Small intestine (tissue), 7 donors: Measurements from ENCODE around the gene RHD. TPM values are rescaled to one million over a fixed set of nuclear protein-coding genes. Genes with fewer than 3 reads are reported as not detected.
A peak's percentile ranks its signal among the peaks of the same experiment; 100 is the strongest.
"Not testable (repeated sequence)": the region's sequence is repeated elsewhere in the genome, so short reads cannot be mapped to it uniquely, and the experiment has no call there.

Experiments
- DNase-seq, 2 donors: peaks; one replicate each; pipeline versions ENCODE4 v3.0.0 to v3.0.0-alpha.2; 2013
- FAIRE-seq: peaks from 2 replicates; lab custom pipeline; 2012; peaks lifted over from hg19 to GRCh38; lab: Jason Lieb, UNC
- H3K27ac ChIP-seq, 3 donors: one replicate each; pipeline ENCODE4 v1.5.1; 2013; ENCODE audit warnings: low read length in 2 of 3, mild to moderate bottlenecking in 2 of 3, control low read depth in 1 of 3, inconsistent platforms in 1 of 3, low read depth in 1 of 3, moderate library complexity in 1 of 3
- H3K27me3 ChIP-seq, 3 donors: one replicate each; pipeline ENCODE4 v1.6.1; 2013; ENCODE audit warnings: low read length in 3 of 3, inconsistent platforms in 1 of 3; ENCODE audit not compliant: control insufficient read depth in 3 of 3, insufficient read depth in 3 of 3
- H3K36me3 ChIP-seq, 3 donors: one replicate each; pipeline ENCODE4 v1.6.1; 2013; ENCODE audit warnings: low read length in 3 of 3, inconsistent platforms in 1 of 3, low read depth in 1 of 3, mild to moderate bottlenecking in 1 of 3, moderate library complexity in 1 of 3; ENCODE audit not compliant: control insufficient read depth in 3 of 3, insufficient read depth in 2 of 3
- H3K4me1 ChIP-seq, 3 donors: one replicate each; pipeline ENCODE4 v1.6.1; 2013; ENCODE audit warnings: low read length in 2 of 3, inconsistent platforms in 1 of 3, low read depth in 1 of 3, mild to moderate bottlenecking in 1 of 3, moderate library complexity in 1 of 3; ENCODE audit not compliant: control insufficient read depth in 3 of 3, insufficient read depth in 2 of 3
- H3K4me3 ChIP-seq, 3 donors: one replicate each; pipeline ENCODE4 v1.5.1; 2013; ENCODE audit warnings: low read length in 3 of 3, control low read depth in 1 of 3, inconsistent platforms in 1 of 3, low read depth in 1 of 3, mild to moderate bottlenecking in 1 of 3, moderate library complexity in 1 of 3
- H3K9me3 ChIP-seq, 2 donors: one replicate each; pipeline ENCODE4 v1.6.1; 2013; ENCODE audit warnings: low read depth in 1 of 2, low read length in 1 of 2; ENCODE audit not compliant: control insufficient read depth in 2 of 2, insufficient read depth in 1 of 2
- WGBS, 3 donors: extraction: QIAGEN DNeasy Blood & Tissue Kit; methylation state at CpG; one replicate each; pipeline ENCODE4 v1.1.7; 2013; 5-methylcytosine and 5-hydroxymethylcytosine counted together
- polyA plus RNA-seq, 4 donors: library from polyadenylated mRNA; stranded (reverse) in 3 of 4; unstranded in 1 of 4; fragments of 200-250 nt in 3 of 4; fragments of 120-200 nt in 1 of 4; gene quantifications; one replicate each; pipeline versions ENCODE4 v1.2.1 to v1.2.3, GENCODE V29; 2013
- donor health status: healthy with polysubstance abuse.
- donor health status: control.
- donor health status: control.
- donor health status: Bipolar disorder and iron deficiency.
- donor health status: healthy.

The RHD gene
- polyA plus RNA-seq, 4 donors = 0.93 TPM; not detected in 3

DNA sequence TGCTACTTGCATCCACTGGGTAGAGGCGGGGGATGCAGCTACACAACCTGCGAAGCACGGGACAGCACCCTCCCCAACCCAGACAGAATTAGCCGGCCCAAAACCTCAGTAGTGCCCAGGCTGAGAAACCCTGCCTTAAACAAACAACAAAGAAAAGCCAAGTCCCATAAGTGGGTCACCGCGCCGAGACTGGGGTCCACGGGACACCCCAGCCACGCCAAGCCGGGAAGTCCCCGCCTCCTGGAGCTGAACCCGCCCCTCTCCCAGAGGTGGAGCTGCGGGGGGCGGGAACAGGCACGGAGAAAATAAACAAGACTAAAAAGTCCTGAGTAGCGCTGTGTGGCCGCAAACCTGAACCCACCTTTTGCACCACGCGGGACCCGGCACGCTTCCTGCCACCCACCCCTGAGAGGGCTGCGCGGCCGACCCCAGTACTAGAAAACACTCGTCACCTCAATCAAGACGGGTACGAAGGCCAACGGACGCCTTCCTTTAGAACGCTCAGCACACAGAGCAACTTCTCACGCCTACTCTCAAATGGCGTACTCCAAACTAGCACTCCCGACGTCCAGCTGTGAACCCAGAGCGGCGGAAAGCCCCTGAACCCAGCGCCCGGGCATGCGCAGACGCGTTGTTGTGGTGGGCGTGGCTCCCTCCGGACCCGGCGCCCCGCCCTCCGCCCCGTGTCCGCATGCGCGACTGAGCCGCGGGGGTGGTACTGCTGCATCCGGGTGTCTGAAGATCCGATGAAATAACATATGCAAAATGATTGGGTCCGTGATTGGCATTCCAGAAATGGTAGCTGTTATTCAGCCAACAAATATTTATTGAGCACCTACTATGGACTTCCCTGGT is 4.8 kb upstream of the RHD start:
- not testable (repeated sequence) for FAIRE-seq, H3K9me3 ChIP-seq, H3K36me3 ChIP-seq, H3K4me1 ChIP-seq, H3K27me3 ChIP-seq
- WGBS, 3 donors = 0% methylated on average over 21 to 43 of the region's 56 CpGs
- peak; percentile 63 to 86 for DNase-seq
- Histone ChIP-seq H3K4me3 (peak overlapping the region; percentile 25 to 50 (median 49)), H3K27ac (peak overlapping the region; percentile 51 to 91 (median 73))

- not testable (repeated sequence) for H3K9me3 ChIP-seq, H3K36me3 ChIP-seq, H3K27me3 ChIP-seq, DNase-seq, FAIRE-seq, H3K4me1 ChIP-seq
- peak overlapping the region in 1 of 3 donors; percentile 91 for H3K27ac ChIP-seq
- H3K4me3 ChIP-seq = peak overlapping the region in 1 of 3 donors; percentile 31
- 33 to 41% (median 36%) methylated on average over 13 to 14 of the region's 14 CpGs for WGBS, 3 donors
These were observed 4.1 kb upstream of the RHD start for GRCh38 chr1:25268143-25268760.

GRCh38 chr1:25275648-25276047 is 3.3 kb downstream of the RHD start:
- DNase-seq, H3K4me1 ChIP-seq, H3K9me3 ChIP-seq, FAIRE-seq, H3K36me3 ChIP-seq, H3K27me3 ChIP-seq, H3K27ac ChIP-seq, H3K4me3 ChIP-seq: not testable (repeated sequence)
- 61 to 83% (median 73%) methylated on average over 4 of the region's 4 CpGs for WGBS, 3 donors

DNA sequence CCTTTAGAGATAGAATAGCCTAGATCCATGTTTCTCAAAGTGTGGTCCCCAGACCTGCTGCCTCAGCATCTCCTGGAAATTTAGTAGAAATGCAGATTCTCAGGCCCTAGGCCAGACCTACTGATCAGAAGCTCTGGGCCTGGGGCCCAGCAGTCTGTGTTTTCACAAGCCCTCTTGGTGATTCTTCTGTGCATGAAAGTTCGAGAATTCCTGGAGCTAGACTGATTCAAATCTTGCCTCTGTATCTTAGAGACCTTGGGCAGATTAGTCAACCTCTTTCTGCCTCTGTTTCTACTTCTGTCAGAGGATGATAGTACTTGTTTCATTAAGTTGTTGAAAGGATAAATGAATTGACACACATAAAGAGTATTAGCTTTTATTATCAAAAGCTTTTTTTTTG is 5.0 kb downstream of the RHD start:
- not testable (repeated sequence) for H3K36me3 ChIP-seq, H3K27ac ChIP-seq, H3K27me3 ChIP-seq, H3K9me3 ChIP-seq, H3K4me3 ChIP-seq, H3K4me1 ChIP-seq, FAIRE-seq, DNase-seq
- 77 to 81% (median 78%) methylated on average over 1 of the region's 1 CpG for WGBS, 3 donors

- not testable (repeated sequence) for H3K4me3 ChIP-seq, H3K36me3 ChIP-seq, DNase-seq, H3K27me3 ChIP-seq, H3K27ac ChIP-seq, H3K9me3 ChIP-seq, FAIRE-seq, H3K4me1 ChIP-seq
- 41 to 71% (median 58%) methylated on average over 2 of the region's 2 CpGs for WGBS, 3 donors
These were observed 6.0 kb downstream of the RHD start for GRCh38 chr1:25278358-25278757.

DNA sequence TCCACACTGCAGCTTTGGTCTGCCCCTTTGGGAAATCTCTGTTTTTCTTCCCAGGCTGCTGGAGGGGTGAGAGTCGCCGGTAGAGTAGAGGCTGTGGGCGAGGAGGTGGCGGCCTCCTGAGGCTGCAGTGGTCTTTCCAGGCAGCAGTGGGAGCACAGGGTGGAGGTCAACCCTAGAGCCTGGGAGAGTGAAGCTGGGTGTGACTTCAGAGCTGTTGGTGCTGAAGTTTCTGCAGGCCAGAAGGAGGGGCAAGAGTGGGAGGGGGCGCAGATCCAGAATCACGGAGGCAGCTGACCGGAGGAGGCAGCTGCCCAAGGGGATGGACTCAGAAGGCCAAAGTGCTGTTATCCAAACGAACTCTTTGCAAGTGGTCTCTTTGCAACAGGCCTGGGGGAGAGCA is 6.5 kb downstream of the RHD start:
- H3K27me3 ChIP-seq, H3K4me1 ChIP-seq, H3K4me3 ChIP-seq, FAIRE-seq, H3K27ac ChIP-seq, H3K36me3 ChIP-seq, H3K9me3 ChIP-seq, DNase-seq: not testable (repeated sequence)
- 76 to 90% (median 81%) methylated on average over 3 to 6 of the region's 8 CpGs for WGBS, 3 donors

DNA sequence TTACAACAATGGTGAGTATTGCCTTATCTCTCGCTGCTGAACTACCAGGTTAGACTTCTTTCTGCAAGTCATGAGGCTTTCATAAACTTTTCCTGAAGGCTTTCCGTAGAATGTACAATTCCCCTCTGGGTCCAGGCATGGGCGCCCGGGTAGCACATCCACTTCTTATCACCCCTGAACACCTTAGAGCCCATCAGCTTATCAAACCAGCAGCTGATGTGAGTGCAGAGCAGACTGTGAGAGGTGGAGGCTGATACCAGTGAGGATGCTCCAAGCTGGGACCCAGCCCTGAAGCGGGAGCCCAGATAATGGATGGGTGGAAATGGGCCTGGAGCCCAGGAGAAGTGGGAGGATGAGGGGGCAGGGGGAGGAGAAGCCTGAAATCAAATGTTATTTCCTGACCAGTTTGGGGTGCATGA is 7.4 kb downstream of the RHD start:
- WGBS, 3 donors = 71 to 80% (median 80%) methylated on average over 3 to 4 of the region's 5 CpGs
- H3K36me3 ChIP-seq, H3K4me3 ChIP-seq, H3K27me3 ChIP-seq, H3K4me1 ChIP-seq, DNase-seq, FAIRE-seq, H3K9me3 ChIP-seq, H3K27ac ChIP-seq: not testable (repeated sequence)

DNA sequence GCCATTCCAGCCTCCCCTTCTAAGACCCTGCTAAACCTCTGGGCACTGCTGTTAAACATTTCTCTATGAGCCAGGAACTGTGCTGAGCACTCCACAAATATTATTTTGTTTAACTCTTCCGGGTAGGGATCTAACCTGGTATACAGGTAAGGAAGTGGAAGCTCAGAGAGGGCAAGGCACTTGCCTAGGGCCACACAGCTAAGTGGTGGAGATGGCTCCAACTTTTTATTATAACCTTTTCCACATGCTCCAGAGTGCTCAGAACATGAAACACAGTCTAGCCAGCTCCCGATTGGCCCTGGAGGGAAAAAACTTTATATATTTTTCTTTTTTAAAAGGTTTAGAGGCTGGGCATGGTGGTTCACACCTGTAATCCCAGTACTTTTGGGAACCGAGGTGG is 13.6 kb downstream of the RHD start:
- H3K27me3 ChIP-seq, DNase-seq, FAIRE-seq, H3K27ac ChIP-seq, H3K4me1 ChIP-seq, H3K36me3 ChIP-seq, H3K9me3 ChIP-seq, H3K4me3 ChIP-seq: not testable (repeated sequence)
- WGBS, 3 donors = 71 to 92% (median 79%) methylated on average over 3 of the region's 3 CpGs
